Measurements from ENCODE around the gene GBX2. TPM values are rescaled to one million over a fixed set of nuclear protein-coding genes. Genes with fewer than 3 reads are reported as not detected.

The GBX2 gene
- total and polyA plus RNA-seq, 2 experiments from 2014 or later = 0.31 to 0.89 TPM

- Histone ChIP-seq H3K27ac (no peak overlapping the region), H3K4me3 (no peak overlapping the region), H3K9me3 (ENCODE audit: low read depth) (no peaks in the 10 kb centered on the region), H3K36me3 (no peaks in the 10 kb centered on the region), H3K4me1 (ENCODE audit: low read depth) (no peaks in the 10 kb centered on the region), H3K27me3 (no peaks in the 10 kb centered on the region)
- DNase-seq (ENCODE audit: low read depth in 1 of 2, low spot score in 1 of 2) = no peak
- TF ChIP-seq CTCF (IDR thresholded peaks at IDR 0.05; ENCODE audit: low read depth, low read length) = no peak
Measured at GRCh38 chr2:236214376-236214995, 46.3 kb upstream of the GBX2 start.

GRCh38 chr2:236211296-236211695, 43.1 kb upstream of the GBX2 start:
- DNase-seq (ENCODE audit: low read depth in 1 of 2, low spot score in 1 of 2) = no peak
- Histone ChIP-seq H3K4me1 (ENCODE audit: low read depth) (no peaks in the 10 kb centered on the region), H3K36me3 (no peaks in the 10 kb centered on the region), H3K4me3 (no peak overlapping the region), H3K27me3 (no peaks in the 10 kb centered on the region), H3K27ac (no peak overlapping the region), H3K9me3 (ENCODE audit: low read depth) (no peaks in the 10 kb centered on the region)
- TF ChIP-seq CTCF (IDR thresholded peaks at IDR 0.05; ENCODE audit: low read depth, low read length) = no peak

GRCh38 chr2:236210536-236210935, 42.4 kb upstream of the GBX2 start:
- no peaks in the 10 kb centered on the region for H3K4me1 ChIP-seq (ENCODE audit: low read depth)
- no peak overlapping the region for H3K27ac ChIP-seq
- no peak for DNase-seq (ENCODE audit: low read depth in 1 of 2, low spot score in 1 of 2)
- no peaks in the 10 kb centered on the region for H3K36me3 ChIP-seq
- no peak for TF ChIP-seq CTCF (IDR thresholded peaks at IDR 0.05; ENCODE audit: low read depth, low read length)
- H3K4me3 ChIP-seq = no peak overlapping the region
- no peaks in the 10 kb centered on the region for H3K27me3 ChIP-seq
- no peaks in the 10 kb centered on the region for H3K9me3 ChIP-seq (ENCODE audit: low read depth)

- Histone ChIP-seq H3K4me1 (ENCODE audit: low read depth) (no peaks in the 10 kb centered on the region), H3K9me3 (ENCODE audit: low read depth) (no peaks in the 10 kb centered on the region), H3K4me3 (no peak overlapping the region), H3K27me3 (no peaks in the 10 kb centered on the region), H3K27ac (no peak overlapping the region), H3K36me3 (no peaks in the 10 kb centered on the region)
- no peak for DNase-seq (ENCODE audit: low read depth in 1 of 2, low spot score in 1 of 2)
- TF ChIP-seq CTCF (IDR thresholded peaks at IDR 0.05; ENCODE audit: low read depth, low read length) = no peak
Measured at GRCh38 chr2:236209996-236210395, 41.8 kb upstream of the GBX2 start.

GRCh38 chr2:236209535-236209934, 41.3 kb upstream of the GBX2 start:
- H3K4me3 ChIP-seq = no peak overlapping the region
- no peak overlapping the region for H3K27ac ChIP-seq
- no peak for TF ChIP-seq CTCF (IDR thresholded peaks at IDR 0.05; ENCODE audit: low read depth, low read length)
- H3K9me3 ChIP-seq (ENCODE audit: low read depth) = no peaks in the 10 kb centered on the region
- H3K27me3 ChIP-seq = no peaks in the 10 kb centered on the region
- H3K36me3 ChIP-seq = no peaks in the 10 kb centered on the region
- H3K4me1 ChIP-seq (ENCODE audit: low read depth) = no peaks in the 10 kb centered on the region
- DNase-seq (ENCODE audit: low read depth in 1 of 2, low spot score in 1 of 2) = peak in 1 of 2 donors; percentile 7
